ENCODE data around the gene FBXW11.

The FBXW11 gene

DNA sequence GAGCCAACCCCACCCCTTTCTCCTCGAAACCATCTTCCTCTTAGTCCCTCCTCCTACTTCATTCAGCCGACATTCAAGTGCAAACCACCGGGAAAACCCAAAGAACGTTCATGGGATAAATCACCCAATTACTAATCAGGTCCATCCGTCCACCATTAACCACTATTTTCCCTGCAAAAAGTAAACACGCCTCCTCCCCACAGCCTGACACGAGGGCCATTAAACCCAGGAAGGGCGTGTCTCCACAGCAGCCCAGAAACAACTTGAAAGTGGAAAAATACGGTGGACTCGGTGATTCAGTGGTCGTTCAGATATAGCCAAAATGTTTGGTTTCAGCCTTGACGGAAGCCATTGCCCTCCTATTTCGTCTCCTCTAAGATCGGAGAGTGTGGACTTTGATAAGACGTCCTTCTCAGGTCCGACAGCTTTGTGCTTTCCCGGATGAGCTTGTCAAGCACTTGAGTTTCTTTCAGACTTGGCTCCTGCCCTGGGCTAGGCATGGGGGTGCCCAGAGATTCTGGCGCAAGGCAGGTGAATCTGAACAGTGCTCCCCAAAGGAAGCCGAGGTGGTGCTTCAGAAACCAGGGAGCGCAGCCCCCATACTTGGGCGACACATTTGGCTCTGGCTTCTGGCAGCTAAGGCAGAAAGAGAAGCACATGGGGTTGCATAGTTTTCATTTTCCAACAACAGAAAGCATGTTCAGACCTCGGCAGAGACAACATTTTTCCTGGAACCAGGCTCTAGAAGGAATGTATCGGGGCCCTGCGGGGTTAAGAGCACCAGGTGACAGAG lies 164.3 kb downstream of the FBXW11 start:
- H3K27ac ChIP-seq (ENCODE audit: low read depth, low read length): no peak overlapping the region
- no peaks in the 10 kb centered on the region for H3K36me3 ChIP-seq (ENCODE audit: control insufficient read depth, insufficient read depth, low read length)
- no peak overlapping the region for H3K9ac ChIP-seq (ENCODE audit: low read length)
- no peaks in the 10 kb centered on the region for H3K27me3 ChIP-seq (ENCODE audit: control insufficient read depth, insufficient read depth, low read length)
- peaks cover 9% of the 10 kb centered on the region; the same call in 1 of the 2 replicates for H3K4me1 ChIP-seq (ENCODE audit: control insufficient read depth, insufficient read depth, low read length)
- no peak overlapping the region for H3K4me3 ChIP-seq (ENCODE audit: low read depth, low read length)
- H3K9me3 ChIP-seq (ENCODE audit: control insufficient read depth, insufficient read depth, low read depth, low read length): peaks cover 4% of the 10 kb centered on the region

GRCh38 chr5:171840711-171841522 lies 165.5 kb downstream of the FBXW11 start:
- H3K27ac ChIP-seq (ENCODE audit: low read depth, low read length): no peak overlapping the region
- peaks cover 5% of the 10 kb centered on the region; the same call in 1 of the 2 replicates for H3K4me1 ChIP-seq (ENCODE audit: control insufficient read depth, insufficient read depth, low read length)
- H3K36me3 ChIP-seq (ENCODE audit: control insufficient read depth, insufficient read depth, low read length): no peaks in the 10 kb centered on the region
- peaks cover 4% of the 10 kb centered on the region for H3K9me3 ChIP-seq (ENCODE audit: control insufficient read depth, insufficient read depth, low read depth, low read length)
- no peak overlapping the region for H3K9ac ChIP-seq (ENCODE audit: low read length)
- no peak overlapping the region for H3K4me3 ChIP-seq (ENCODE audit: low read depth, low read length)
- no peaks in the 10 kb centered on the region for H3K27me3 ChIP-seq (ENCODE audit: control insufficient read depth, insufficient read depth, low read length)

DNA sequence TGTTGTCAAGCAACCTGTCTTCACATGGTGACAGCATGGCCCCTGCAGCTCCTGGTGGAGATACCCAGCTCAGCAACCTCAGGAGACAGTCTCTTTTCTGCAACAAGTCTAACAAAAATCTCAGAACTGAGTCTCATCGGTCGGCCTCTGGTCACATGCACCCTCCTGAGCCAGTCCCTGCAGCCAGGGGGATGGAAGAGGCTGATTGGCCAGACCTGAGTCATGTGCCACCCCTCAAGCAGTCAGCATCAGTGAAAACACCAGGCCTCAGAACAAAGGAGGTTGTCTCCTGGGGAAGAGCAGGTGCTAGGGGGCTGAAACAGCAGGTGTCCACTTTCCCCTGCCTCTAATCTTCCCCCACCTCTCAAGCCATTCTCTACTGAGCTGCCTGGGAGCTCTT lies 166.4 kb downstream of the FBXW11 start:
- H3K36me3 ChIP-seq (ENCODE audit: control insufficient read depth, insufficient read depth, low read length): no peaks in the 10 kb centered on the region
- H3K4me3 ChIP-seq (ENCODE audit: low read depth, low read length): no peak overlapping the region
- H3K9me3 ChIP-seq (ENCODE audit: control insufficient read depth, insufficient read depth, low read depth, low read length): peaks cover 4% of the 10 kb centered on the region
- no peak overlapping the region for H3K27ac ChIP-seq (ENCODE audit: low read depth, low read length)
- H3K27me3 ChIP-seq (ENCODE audit: control insufficient read depth, insufficient read depth, low read length): no peaks in the 10 kb centered on the region
- peaks cover 5% of the 10 kb centered on the region; the same call in 1 of the 2 replicates for H3K4me1 ChIP-seq (ENCODE audit: control insufficient read depth, insufficient read depth, low read length)
- no peak overlapping the region for H3K9ac ChIP-seq (ENCODE audit: low read length)

- H3K9me3 ChIP-seq (ENCODE audit: control insufficient read depth, insufficient read depth, low read depth, low read length): peaks cover 4% of the 10 kb centered on the region
- no peak overlapping the region for H3K9ac ChIP-seq (ENCODE audit: low read length)
- H3K36me3 ChIP-seq (ENCODE audit: control insufficient read depth, insufficient read depth, low read length): no peaks in the 10 kb centered on the region
- no peak overlapping the region for H3K4me3 ChIP-seq (ENCODE audit: low read depth, low read length)
- H3K27me3 ChIP-seq (ENCODE audit: control insufficient read depth, insufficient read depth, low read length): no peaks in the 10 kb centered on the region
- no peak overlapping the region for H3K27ac ChIP-seq (ENCODE audit: low read depth, low read length)
- H3K4me1 ChIP-seq (ENCODE audit: control insufficient read depth, insufficient read depth, low read length): peaks cover 8% of the 10 kb centered on the region; the same call in 1 of the 2 replicates
Measured at GRCh38 chr5:171839112-171839511, 167.3 kb downstream of the FBXW11 start.

DNA sequence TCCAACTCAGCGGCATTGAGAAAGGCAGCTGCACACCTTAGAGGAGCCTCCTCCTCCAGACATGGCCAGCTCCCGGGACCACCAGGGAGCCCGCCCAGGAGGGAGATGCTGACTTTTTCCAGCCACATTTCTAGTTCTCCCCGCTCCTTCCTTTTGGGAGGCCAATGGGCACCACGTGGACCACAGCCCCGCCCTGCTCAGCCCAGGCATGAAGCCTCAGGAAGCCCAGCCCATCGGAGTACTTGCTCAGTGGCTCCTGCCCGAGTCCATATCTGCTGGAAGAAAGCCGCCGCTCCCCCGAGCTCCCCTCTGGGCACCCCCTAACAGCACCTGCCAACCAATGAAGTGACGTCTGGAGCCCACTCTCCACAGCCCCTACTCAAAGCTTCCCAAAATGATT lies 168.4 kb downstream of the FBXW11 start:
- Histone ChIP-seq H3K27me3 (ENCODE audit: control insufficient read depth, insufficient read depth, low read length) (no peaks in the 10 kb centered on the region), H3K9ac (ENCODE audit: low read length) (no peak overlapping the region), H3K4me3 (ENCODE audit: low read depth, low read length) (no peak overlapping the region), H3K27ac (ENCODE audit: low read depth, low read length) (no peak overlapping the region), H3K4me1 (ENCODE audit: control insufficient read depth, insufficient read depth, low read length) (peaks cover 8% of the 10 kb centered on the region; the same call in 1 of the 2 replicates), H3K9me3 (ENCODE audit: control insufficient read depth, insufficient read depth, low read depth, low read length) (peaks cover 9% of the 10 kb centered on the region), H3K36me3 (ENCODE audit: control insufficient read depth, insufficient read depth, low read length) (no peaks in the 10 kb centered on the region)

GRCh38 chr5:171837522-171837921 lies 168.9 kb downstream of the FBXW11 start:
- H3K4me1 ChIP-seq (ENCODE audit: control insufficient read depth, insufficient read depth, low read length): peaks cover 8% of the 10 kb centered on the region; the same call in 1 of the 2 replicates
- H3K27me3 ChIP-seq (ENCODE audit: control insufficient read depth, insufficient read depth, low read length): no peaks in the 10 kb centered on the region
- no peaks in the 10 kb centered on the region for H3K36me3 ChIP-seq (ENCODE audit: control insufficient read depth, insufficient read depth, low read length)
- H3K27ac ChIP-seq (ENCODE audit: low read depth, low read length): no peak overlapping the region
- H3K9me3 ChIP-seq (ENCODE audit: control insufficient read depth, insufficient read depth, low read depth, low read length): peaks cover 13% of the 10 kb centered on the region
- H3K9ac ChIP-seq (ENCODE audit: low read length): no peak overlapping the region
- H3K4me3 ChIP-seq (ENCODE audit: low read depth, low read length): no peak overlapping the region

- no peaks in the 10 kb centered on the region for H3K36me3 ChIP-seq (ENCODE audit: control insufficient read depth, insufficient read depth, low read length)
- H3K27me3 ChIP-seq (ENCODE audit: control insufficient read depth, insufficient read depth, low read length): no peaks in the 10 kb centered on the region
- H3K9me3 ChIP-seq (ENCODE audit: control insufficient read depth, insufficient read depth, low read depth, low read length): peaks cover 20% of the 10 kb centered on the region
- no peak overlapping the region for H3K27ac ChIP-seq (ENCODE audit: low read depth, low read length)
- peaks cover 3% of the 10 kb centered on the region; the same call in 1 of the 2 replicates for H3K4me1 ChIP-seq (ENCODE audit: control insufficient read depth, insufficient read depth, low read length)
- H3K9ac ChIP-seq (ENCODE audit: low read length): no peak overlapping the region
- H3K4me3 ChIP-seq (ENCODE audit: low read depth, low read length): no peak overlapping the region
Measured at GRCh38 chr5:171835066-171835465, 171.4 kb downstream of the FBXW11 start.

GRCh38 chr5:171834461-171834860 lies 172.0 kb downstream of the FBXW11 start:
- H3K4me1 ChIP-seq (ENCODE audit: control insufficient read depth, insufficient read depth, low read length): peaks cover 3% of the 10 kb centered on the region; the same call in 1 of the 2 replicates
- peaks cover 20% of the 10 kb centered on the region for H3K9me3 ChIP-seq (ENCODE audit: control insufficient read depth, insufficient read depth, low read depth, low read length)
- no peaks in the 10 kb centered on the region for H3K27me3 ChIP-seq (ENCODE audit: control insufficient read depth, insufficient read depth, low read length)
- no peak overlapping the region for H3K9ac ChIP-seq (ENCODE audit: low read length)
- no peak overlapping the region for H3K27ac ChIP-seq (ENCODE audit: low read depth, low read length)
- H3K36me3 ChIP-seq (ENCODE audit: control insufficient read depth, insufficient read depth, low read length): no peaks in the 10 kb centered on the region
- no peak overlapping the region for H3K4me3 ChIP-seq (ENCODE audit: low read depth, low read length)

GRCh38 chr5:171832775-171833174 lies 173.7 kb downstream of the FBXW11 start:
- no peak overlapping the region for H3K9ac ChIP-seq (ENCODE audit: low read length)
- H3K27ac ChIP-seq (ENCODE audit: low read depth, low read length): no peak overlapping the region
- peaks cover 3% of the 10 kb centered on the region; the same call in 1 of the 2 replicates for H3K4me1 ChIP-seq (ENCODE audit: control insufficient read depth, insufficient read depth, low read length)
- H3K9me3 ChIP-seq (ENCODE audit: control insufficient read depth, insufficient read depth, low read depth, low read length): peaks cover 21% of the 10 kb centered on the region
- no peaks in the 10 kb centered on the region for H3K36me3 ChIP-seq (ENCODE audit: control insufficient read depth, insufficient read depth, low read length)
- no peaks in the 10 kb centered on the region for H3K27me3 ChIP-seq (ENCODE audit: control insufficient read depth, insufficient read depth, low read length)
- no peak overlapping the region for H3K4me3 ChIP-seq (ENCODE audit: low read depth, low read length)

DNA sequence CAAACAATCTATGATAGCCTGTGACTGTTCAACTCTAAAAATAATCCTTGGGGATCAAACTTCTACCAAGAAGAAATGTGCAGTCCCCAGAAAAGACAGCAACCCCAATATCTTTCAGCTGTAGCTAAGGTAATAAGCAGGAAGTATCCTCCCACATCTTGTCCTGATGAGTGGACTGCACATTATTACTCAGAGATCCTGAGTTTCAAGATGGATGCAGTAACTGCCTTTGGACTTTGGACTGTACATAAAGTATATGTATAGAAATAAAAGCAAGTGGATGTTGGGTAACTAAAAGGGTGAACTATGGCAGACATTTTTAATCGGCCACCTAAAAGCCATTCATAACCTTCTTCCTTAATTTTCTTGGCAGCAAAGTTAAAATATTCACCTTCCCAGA lies 175.8 kb downstream of the FBXW11 start:
- Histone ChIP-seq H3K9ac (ENCODE audit: low read length) (no peak overlapping the region), H3K4me3 (ENCODE audit: low read depth, low read length) (no peak overlapping the region), H3K4me1 (ENCODE audit: control insufficient read depth, insufficient read depth, low read length) (0 out of 2 replicates have a peak, but pooled peaks cover 3% of the 10 kb centered on the region), H3K27me3 (ENCODE audit: control insufficient read depth, insufficient read depth, low read length) (no peaks in the 10 kb centered on the region), H3K27ac (ENCODE audit: low read depth, low read length) (no peak overlapping the region), H3K36me3 (ENCODE audit: control insufficient read depth, insufficient read depth, low read length) (no peaks in the 10 kb centered on the region), H3K9me3 (ENCODE audit: control insufficient read depth, insufficient read depth, low read depth, low read length) (peaks cover 21% of the 10 kb centered on the region)

DNA sequence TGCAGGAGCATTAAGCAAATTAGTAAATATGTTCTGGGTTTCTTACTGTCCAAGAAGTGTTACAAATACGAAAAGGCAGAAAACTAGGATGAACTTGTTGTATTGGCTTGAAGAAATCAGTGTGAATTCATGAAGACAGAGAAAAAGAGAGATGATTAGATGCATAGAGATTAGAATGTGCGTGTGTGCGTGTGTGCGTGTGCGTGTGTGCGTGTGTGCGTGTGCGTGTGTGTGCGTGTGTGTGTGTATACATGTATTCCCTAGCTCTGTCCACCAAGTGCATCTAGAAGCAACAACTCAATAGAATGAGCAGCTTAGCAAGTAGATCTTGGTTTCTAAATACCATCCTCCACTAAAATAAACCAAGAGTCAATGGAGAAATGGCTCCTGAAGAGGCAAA lies 179.3 kb downstream of the FBXW11 start:
- H3K27ac ChIP-seq (ENCODE audit: low read depth, low read length): no peak overlapping the region
- no peak overlapping the region for H3K4me3 ChIP-seq (ENCODE audit: low read depth, low read length)
- no peak overlapping the region for H3K9ac ChIP-seq (ENCODE audit: low read length)
- peaks cover 13% of the 10 kb centered on the region for H3K9me3 ChIP-seq (ENCODE audit: control insufficient read depth, insufficient read depth, low read depth, low read length)
- no peaks in the 10 kb centered on the region for H3K4me1 ChIP-seq (ENCODE audit: control insufficient read depth, insufficient read depth, low read length)
- H3K36me3 ChIP-seq (ENCODE audit: control insufficient read depth, insufficient read depth, low read length): no peaks in the 10 kb centered on the region
- no peaks in the 10 kb centered on the region for H3K27me3 ChIP-seq (ENCODE audit: control insufficient read depth, insufficient read depth, low read length)
